Kidney (tissue), 14 donors: ENCODE results near the gene KRT83. TPM values are rescaled to one million over a fixed set of nuclear protein-coding genes. Genes with fewer than 3 reads are reported as not detected.
A peak's percentile ranks its signal among the peaks of the same experiment; 100 is the strongest.

Source experiments
- DNase-seq, 5 donors: peaks; one replicate each; pipeline ENCODE4 v3.0.0-alpha.2; 2013 to 2020
- FAIRE-seq: peaks from 2 replicates; lab custom pipeline; 2012; peaks lifted over from hg19 to GRCh38; lab: Jason Lieb, UNC
- H3K27ac ChIP-seq, 2 donors: one replicate each; pipeline ENCODE4 v1.7.0; 2013; ENCODE audit warnings: low read depth in 2 of 2, low read length in 2 of 2, inconsistent platforms in 1 of 2
- H3K27me3 ChIP-seq: one replicate; pipeline ENCODE4 v1.7.1; 2013; ENCODE audit warnings: low read length, inconsistent platforms; ENCODE audit not compliant: control insufficient read depth, insufficient read depth
- H3K36me3 ChIP-seq, 3 donors: one replicate each; pipeline versions ENCODE4 v1.7.0 to v1.7.1; 2013; ENCODE audit warnings: low read length in 3 of 3, control low read depth in 1 of 3, inconsistent platforms in 1 of 3; ENCODE audit not compliant: insufficient read depth in 3 of 3, control insufficient read depth in 2 of 3
- H3K4me1 ChIP-seq, 3 donors: one replicate each; pipeline versions ENCODE4 v1.7.0 to v1.7.1; 2013; ENCODE audit warnings: low read length in 3 of 3, inconsistent platforms in 1 of 3, low read depth in 1 of 3; ENCODE audit not compliant: control insufficient read depth in 2 of 3, insufficient read depth in 2 of 3
- H3K4me3 ChIP-seq, 3 donors: one replicate each; pipeline versions ENCODE4 v1.7.0 to v1.8.1; 2013; ENCODE audit warnings: low read length in 3 of 3, control low read depth in 1 of 3, inconsistent platforms in 1 of 3
- H3K9ac ChIP-seq, 3 donors: one replicate each; pipeline versions ENCODE4 v1.7.0 to v1.7.1; 2013; ENCODE audit warnings: low read length in 3 of 3, control low read depth in 1 of 3, inconsistent platforms in 1 of 3
- H3K9me3 ChIP-seq, 3 donors: one replicate each; pipeline versions ENCODE4 v1.7.0 to v1.7.1; 2013; ENCODE audit warnings: low read length in 3 of 3, control low read depth in 1 of 3, inconsistent platforms in 1 of 3; ENCODE audit not compliant: control insufficient read depth in 2 of 3, insufficient read depth in 1 of 3
- CTCF ChIP-seq: IDR thresholded peaks from 3 replicates; pipeline ENCODE4 v1.5.1; 2012; ENCODE audit warnings: mild to moderate bottlenecking, moderate library complexity, borderline replicate concordance; ENCODE audit not compliant: insufficient read depth; ENCODE audit errors: extremely low read depth
- intact Hi-C: fragments of 100-400 bp; cut with DNase I; formaldehyde crosslinking; loops from one replicate; pipeline ENCODE4 v1.11.1; 2022
- polyA plus RNA-seq: library from polyadenylated mRNA; stranded (reverse); fragments of 350-450 nt; fragmentation: Illumina TruSeq; extraction: RNeasy Lipid Tissue Mini Kit (QIAGEN cat#74804); gene quantifications from one replicate; pipeline ENCODE4 v1.2.3, GENCODE V29; 2014; ENCODE audit warnings: low read depth, low replicate concordance; ENCODE audit not compliant: insufficient read depth
- total RNA-seq: library from RNA; stranded (reverse); fragmentation: NEBNext Ultra II Directional; extraction: Animal tissue kit (Norgen Biotek cat#: 25700); gene quantifications from one replicate; pipeline ENCODE4 v1.2.1, GENCODE V29; 2021
- donor health status: control.
- donor health status: control.
- donor health status: control.
- donor health status: control.
- donor health status: control.
- donor health status: DM: yes; HTN: yes; CAD: no.
- donor health status: Normal renal cell carcinoma (clear cell type).

Gene KRT83
- total and polyA plus RNA-seq, 2 donors from 2014 or later: not detected

GRCh38 chr12:52277486-52278245, 43.5 kb downstream of the KRT83 start:
- no peaks in the 10 kb centered on the region for H3K9me3 ChIP-seq
- intact Hi-C loops: no loop called here
- FAIRE-seq (no peak), DNase-seq (peak in 2 of 5 donors; percentile 33 to 48)
- no peak overlapping the region for H3K27ac ChIP-seq
- H3K4me1 ChIP-seq: peaks cover 2 to 10% (median 6%) of the 10 kb centered on the region in 3 donors
- H3K36me3 ChIP-seq: no peaks in the 10 kb centered on the region
- peaks cover 2% of the 10 kb centered on the region for H3K27me3 ChIP-seq
- H3K9ac ChIP-seq: no peak overlapping the region
- H3K4me3 ChIP-seq: no peak overlapping the region
- TF ChIP-seq CTCF: no peak

DNA sequence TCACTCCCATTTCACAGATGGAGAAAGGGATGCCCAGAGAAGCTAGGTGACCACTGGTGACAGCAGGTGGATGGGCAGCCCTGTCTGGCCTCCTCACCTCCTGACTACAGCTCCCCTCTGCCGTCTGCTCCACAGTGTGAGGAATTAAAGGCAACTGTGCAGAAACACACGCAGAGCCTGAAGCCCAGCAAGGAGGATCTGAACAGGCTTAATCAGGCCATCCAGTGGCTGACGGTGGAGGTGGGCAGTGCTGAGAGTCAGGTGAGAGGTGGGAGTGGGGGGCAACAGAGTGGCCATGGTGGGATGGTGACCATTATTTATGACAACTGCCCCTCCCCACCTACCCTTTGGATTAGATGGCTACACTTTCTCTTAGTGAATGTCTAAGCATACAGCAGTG, 45.5 kb downstream of the KRT83 start:
- H3K4me3 ChIP-seq: no peak overlapping the region
- H3K27ac ChIP-seq: no peak overlapping the region
- H3K36me3 ChIP-seq: no peaks in the 10 kb centered on the region
- FAIRE-seq (no peak), DNase-seq (peak in 1 of 5 donors; percentile 32)
- intact Hi-C loops: no loop called here
- TF ChIP-seq CTCF: no peak
- H3K9me3 ChIP-seq: no peaks in the 10 kb centered on the region
- H3K27me3 ChIP-seq: peaks cover 2% of the 10 kb centered on the region
- peaks cover 2 to 8% (median 6%) of the 10 kb centered on the region in 3 donors for H3K4me1 ChIP-seq
- no peak overlapping the region for H3K9ac ChIP-seq

- Histone ChIP-seq H3K36me3 (no peaks in the 10 kb centered on the region), H3K27me3 (peaks cover 2% of the 10 kb centered on the region), H3K9me3 (no peaks in the 10 kb centered on the region), H3K27ac (no peak within 1 kb of the TSS), H3K9ac (no peak within 1 kb of the TSS), H3K4me3 (no peak within 1 kb of the TSS), H3K4me1 (peaks cover 2 to 8% (median 6%) of the 10 kb centered on the region in 3 donors)
- FAIRE-seq: no peak
- intact Hi-C loops: no loop called here
- DNase-seq: no peak
- TF ChIP-seq CTCF: no peak
Measured at GRCh38 chr12:52274521-52275120, 46.6 kb downstream of the KRT83 start, which contains the start of gene KRT86. TSS of gene KRT86 (plus strand) at chr12:52274645. CDS start at chr12:52301917, 27,272 bp downstream.
